Measurements from ENCODE around the gene LRRC49.
"Not testable (repeated sequence)": the region's sequence is repeated elsewhere in the genome, so short reads cannot be mapped to it uniquely, and the experiment has no call there.

Gene LRRC49

GRCh38 chr15:71013446-71013845, 120.8 kb downstream of the LRRC49 start:
- H3K4me3 ChIP-seq (replicated peaks; ENCODE audit: low read depth, low read length), result no peak overlapping the region
- no peaks in the 10 kb centered on the region for H3K36me3 ChIP-seq (ENCODE audit: control insufficient read depth, insufficient read depth, low read length)
- H3K27me3 ChIP-seq (replicated peaks; ENCODE audit: control insufficient read depth, insufficient read depth, low read length), result no peaks in the 10 kb centered on the region
- no peak for DNase-seq (ENCODE audit: extremely low read depth, insufficient read length)
- TF ChIP-seq CTCF (IDR thresholded peaks at IDR 0.05; ENCODE audit: insufficient read depth, low read length, poor library complexity, severe bottlenecking), result no peak

- no peak for TF ChIP-seq CTCF (IDR thresholded peaks at IDR 0.05; ENCODE audit: insufficient read depth, low read length, poor library complexity, severe bottlenecking)
- Histone ChIP-seq H3K27me3 (replicated peaks; ENCODE audit: control insufficient read depth, insufficient read depth, low read length) (no peaks in the 10 kb centered on the region), H3K36me3 (ENCODE audit: control insufficient read depth, insufficient read depth, low read length) (no peaks in the 10 kb centered on the region), H3K4me3 (replicated peaks; ENCODE audit: low read depth, low read length) (no peak overlapping the region)
- DNase-seq (ENCODE audit: extremely low read depth, insufficient read length), result no peak
Observed at GRCh38 chr15:71015342-71015741, 122.7 kb downstream of the LRRC49 start.

GRCh38 chr15:71031232-71031631, 138.6 kb downstream of the LRRC49 start:
- not testable (repeated sequence) for DNase-seq (ENCODE audit: extremely low read depth, insufficient read length); H3K27me3 ChIP-seq (replicated peaks; ENCODE audit: control insufficient read depth, insufficient read depth, low read length); H3K4me3 ChIP-seq (replicated peaks; ENCODE audit: low read depth, low read length); H3K36me3 ChIP-seq (ENCODE audit: control insufficient read depth, insufficient read depth, low read length)

GRCh38 chr15:71035478-71035877, 142.9 kb downstream of the LRRC49 start:
- H3K27me3 ChIP-seq (replicated peaks; ENCODE audit: control insufficient read depth, insufficient read depth, low read length); H3K36me3 ChIP-seq (ENCODE audit: control insufficient read depth, insufficient read depth, low read length); DNase-seq (ENCODE audit: extremely low read depth, insufficient read length): not testable (repeated sequence)

GRCh38 chr15:71042356-71042922, 149.8 kb downstream of the LRRC49 start:
- H3K27me3 ChIP-seq (replicated peaks; ENCODE audit: control insufficient read depth, insufficient read depth, low read length), result no peaks in the 10 kb centered on the region
- TF ChIP-seq CTCF (IDR thresholded peaks at IDR 0.05; ENCODE audit: insufficient read depth, low read length, poor library complexity, severe bottlenecking), result no peak
- H3K4me3 ChIP-seq (replicated peaks; ENCODE audit: low read depth, low read length), result no peak overlapping the region
- no peak for DNase-seq (ENCODE audit: extremely low read depth, insufficient read length)
- H3K36me3 ChIP-seq (ENCODE audit: control insufficient read depth, insufficient read depth, low read length), result no peaks in the 10 kb centered on the region

More at GRCh38 chr15:71035478-71035877, 142.9 kb downstream of the LRRC49 start:
- not testable (repeated sequence) for H3K4me3 ChIP-seq (replicated peaks; ENCODE audit: low read depth, low read length)

GRCh38 chr15:71043373-71043772, 150.7 kb downstream of the LRRC49 start:
- no peaks in the 10 kb centered on the region for H3K27me3 ChIP-seq (replicated peaks; ENCODE audit: control insufficient read depth, insufficient read depth, low read length)
- H3K4me3 ChIP-seq (replicated peaks; ENCODE audit: low read depth, low read length), result no peak overlapping the region
- no peak for DNase-seq (ENCODE audit: extremely low read depth, insufficient read length)
- no peak for TF ChIP-seq CTCF (IDR thresholded peaks at IDR 0.05; ENCODE audit: insufficient read depth, low read length, poor library complexity, severe bottlenecking)
- no peaks in the 10 kb centered on the region for H3K36me3 ChIP-seq (ENCODE audit: control insufficient read depth, insufficient read depth, low read length)

- Histone ChIP-seq H3K27me3 (replicated peaks; ENCODE audit: control insufficient read depth, insufficient read depth, low read length) (no peaks in the 10 kb centered on the region), H3K36me3 (ENCODE audit: control insufficient read depth, insufficient read depth, low read length) (no peaks in the 10 kb centered on the region), H3K4me3 (replicated peaks; ENCODE audit: low read depth, low read length) (no peak overlapping the region)
- no peak for TF ChIP-seq CTCF (IDR thresholded peaks at IDR 0.05; ENCODE audit: insufficient read depth, low read length, poor library complexity, severe bottlenecking)
- DNase-seq (ENCODE audit: extremely low read depth, insufficient read length), result no peak
Observed at GRCh38 chr15:71044006-71044405, 151.4 kb downstream of the LRRC49 start.

GRCh38 chr15:71046146-71046545, 153.5 kb downstream of the LRRC49 start:
- not testable (repeated sequence) for H3K4me3 ChIP-seq (replicated peaks; ENCODE audit: low read depth, low read length); H3K27me3 ChIP-seq (replicated peaks; ENCODE audit: control insufficient read depth, insufficient read depth, low read length); H3K36me3 ChIP-seq (ENCODE audit: control insufficient read depth, insufficient read depth, low read length); DNase-seq (ENCODE audit: extremely low read depth, insufficient read length)
